ENCODE data around the gene ABHD12. TPM values are rescaled to one million over a fixed set of nuclear protein-coding genes. Genes with fewer than 3 reads are reported as not detected.

The ABHD12 gene
- total and polyA plus RNA-seq, 2 donors (not counting 1 experiment from before 2014, with no cell fraction given): 9.6 to 28.3 TPM

GRCh38 chr20:25394996-25395395, 4.4 kb upstream of the ABHD12 start:
- H3K4me3 ChIP-seq (ENCODE audit: control extremely low read depth in 1 of 5, extremely low read depth in 1 of 5, insufficient read depth in 1 of 5, low read depth in 2 of 5, low read length in 4 of 5): no peak overlapping the region
- CTCF ChIA-PET: interaction anchor here (0.6 to 1.8 kb wide), 6 partner anchors 12 to 330 kb away, joined by 3 to 7 read pairs (median 4); partner anchors contain the start of gene GINS1
- H3K79me2 ChIP-seq (ENCODE audit: control insufficient read depth, insufficient read depth, low read length): peaks cover 3% of the 10 kb centered on the region
- POLR2A ChIA-PET: no interaction called here
- H3K27me3 Mint-ChIP-seq: peaks cover 8% of the 10 kb centered on the region
- no peaks in the 10 kb centered on the region for H3K36me3 ChIP-seq (replicated peaks in 1 of 2; ENCODE audit: control extremely low read depth in 1 of 2, control insufficient read depth in 1 of 2, extremely low read depth in 1 of 2, insufficient read depth in 2 of 2, low read length in 1 of 2)
- H3K9ac ChIP-seq (ENCODE audit: low read length): no peak overlapping the region
- H3K27ac Mint-ChIP-seq: no peak overlapping the region
- no peak overlapping the region for H3K4me3 Mint-ChIP-seq
- H3K27ac ChIP-seq (ENCODE audit: low read length in 2 of 2): no peak overlapping the region
- no peaks in the 10 kb centered on the region for H3K9me3 ChIP-seq (ENCODE audit: control extremely low read depth in 1 of 3, control insufficient read depth in 2 of 3, insufficient read depth in 1 of 3, low read length in 2 of 3)
- intact Hi-C loops (cut with micrococcal nuclease): loop anchor here (5.0 kb wide), 1 partner anchor 1973 kb away; the partner anchor contains the start of gene NAPB
- H3K27me3 ChIP-seq (replicated peaks in 1 of 4; ENCODE audit: control extremely low read depth in 1 of 4, control insufficient read depth in 3 of 4, insufficient read depth in 4 of 4, low read length in 3 of 4): no peaks in the 10 kb centered on the region
- H3K9me3 Mint-ChIP-seq (ENCODE audit: insufficient read depth): no peaks in the 10 kb centered on the region
- no peak overlapping the region for H2AFZ ChIP-seq (ENCODE audit: insufficient read depth, low read depth, low read length, poor library complexity, severe bottlenecking)
- H3K4me1 Mint-ChIP-seq: peaks cover 11% of the 10 kb centered on the region
- no peak overlapping the region for H3K4me2 ChIP-seq (replicated peaks; ENCODE audit: low read depth, low read length, poor library complexity, severe bottlenecking)
- DNase-seq: no peak
- ATAC-seq (ENCODE audit: low read depth): no peak
- TF ChIP-seq, protein P1, sequence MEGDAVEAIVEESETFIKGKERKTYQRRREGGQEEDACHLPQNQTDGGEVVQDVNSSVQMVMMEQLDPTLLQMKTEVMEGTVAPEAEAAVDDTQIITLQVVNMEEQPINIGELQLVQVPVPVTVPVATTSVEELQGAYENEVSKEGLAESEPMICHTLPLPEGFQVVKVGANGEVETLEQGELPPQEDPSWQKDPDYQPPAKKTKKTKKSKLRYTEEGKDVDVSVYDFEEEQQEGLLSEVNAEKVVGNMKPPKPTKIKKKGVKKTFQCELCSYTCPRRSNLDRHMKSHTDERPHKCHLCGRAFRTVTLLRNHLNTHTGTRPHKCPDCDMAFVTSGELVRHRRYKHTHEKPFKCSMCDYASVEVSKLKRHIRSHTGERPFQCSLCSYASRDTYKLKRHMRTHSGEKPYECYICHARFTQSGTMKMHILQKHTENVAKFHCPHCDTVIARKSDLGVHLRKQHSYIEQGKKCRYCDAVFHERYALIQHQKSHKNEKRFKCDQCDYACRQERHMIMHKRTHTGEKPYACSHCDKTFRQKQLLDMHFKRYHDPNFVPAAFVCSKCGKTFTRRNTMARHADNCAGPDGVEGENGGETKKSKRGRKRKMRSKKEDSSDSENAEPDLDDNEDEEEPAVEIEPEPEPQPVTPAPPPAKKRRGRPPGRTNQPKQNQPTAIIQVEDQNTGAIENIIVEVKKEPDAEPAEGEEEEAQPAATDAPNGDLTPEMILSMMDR (IDR thresholded peaks at IDR 0.05): no peak
- TF ChIP-seq EZH2 (IDR thresholded peaks at IDR 0.05; ENCODE audit: borderline replicate concordance, insufficient read depth, low read depth, low read length, poor library complexity, severe bottlenecking): no peak
- H4K20me1 ChIP-seq (ENCODE audit: control insufficient read depth, insufficient read depth, low read length, poor library complexity, severe bottlenecking): no peaks in the 10 kb centered on the region
- WGBS (ENCODE audit: insufficient coverage): 76% methylated on average over 2 of the region's 6 CpGs
- H3K4me1 ChIP-seq (ENCODE audit: control insufficient read depth in 2 of 2, insufficient read depth in 2 of 2, low read length in 2 of 2): no peaks in the 10 kb centered on the region

DNA sequence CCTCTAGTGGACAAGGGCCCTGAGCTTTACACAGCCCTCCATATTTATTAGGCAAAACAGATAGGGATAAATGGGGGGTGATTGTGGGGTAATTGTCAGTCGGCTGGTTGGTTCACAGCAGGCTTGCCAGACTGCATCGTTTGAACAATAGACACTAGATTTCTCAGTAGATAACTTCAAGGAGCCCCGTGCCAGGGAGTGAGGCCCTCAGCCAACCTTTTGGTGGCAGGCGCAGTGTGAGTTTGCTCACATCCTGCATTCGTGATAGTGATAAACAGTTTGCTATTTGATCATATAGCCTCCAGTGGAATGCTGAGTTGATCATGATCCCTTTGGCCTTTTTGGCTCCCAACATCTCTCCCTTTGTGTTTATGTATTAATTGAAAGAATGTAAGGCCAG, 3.6 kb upstream of the ABHD12 start:
- H3K9me3 Mint-ChIP-seq (ENCODE audit: insufficient read depth): no peaks in the 10 kb centered on the region
- no peak overlapping the region for H3K27ac Mint-ChIP-seq
- peaks cover 4% of the 10 kb centered on the region for H3K27me3 Mint-ChIP-seq
- POLR2A ChIA-PET: no interaction called here
- Histone ChIP-seq H2AFZ (ENCODE audit: insufficient read depth, low read depth, low read length, poor library complexity, severe bottlenecking) (no peak overlapping the region), H3K4me1 (ENCODE audit: control insufficient read depth in 2 of 2, insufficient read depth in 2 of 2, low read length in 2 of 2) (peaks cover 4 to 5% of the 10 kb centered on the region in 2 donors), H3K4me2 (replicated peaks; ENCODE audit: low read depth, low read length, poor library complexity, severe bottlenecking) (no peak overlapping the region), H3K79me2 (ENCODE audit: control insufficient read depth, insufficient read depth, low read length) (peaks cover 10% of the 10 kb centered on the region), H3K9ac (ENCODE audit: low read length) (no peak overlapping the region), H3K9me3 (ENCODE audit: control extremely low read depth in 1 of 3, control insufficient read depth in 2 of 3, insufficient read depth in 1 of 3, low read length in 2 of 3) (no peaks in the 10 kb centered on the region), H3K4me3 (ENCODE audit: control extremely low read depth in 1 of 5, extremely low read depth in 1 of 5, insufficient read depth in 1 of 5, low read depth in 2 of 5, low read length in 4 of 5) (no peak overlapping the region), H3K27me3 (replicated peaks in 1 of 4; ENCODE audit: control extremely low read depth in 1 of 4, control insufficient read depth in 3 of 4, insufficient read depth in 4 of 4, low read length in 3 of 4) (no peaks in the 10 kb centered on the region), H3K27ac (ENCODE audit: low read length in 2 of 2) (no peak overlapping the region), H3K36me3 (replicated peaks in 1 of 2; ENCODE audit: control extremely low read depth in 1 of 2, control insufficient read depth in 1 of 2, extremely low read depth in 1 of 2, insufficient read depth in 2 of 2, low read length in 1 of 2) (no peaks in the 10 kb centered on the region), H4K20me1 (ENCODE audit: control insufficient read depth, insufficient read depth, low read length, poor library complexity, severe bottlenecking) (no peaks in the 10 kb centered on the region)
- CTCF ChIA-PET: interaction anchor here (0.7 kb wide), 1 partner anchor 13 kb away, joined by 3 read pairs; the partner anchor contains the start of gene GINS1
- TF ChIP-seq, protein P1 (IDR thresholded peaks at IDR 0.05): no peak
- no peak for TF ChIP-seq EZH2 (IDR thresholded peaks at IDR 0.05; ENCODE audit: borderline replicate concordance, insufficient read depth, low read depth, low read length, poor library complexity, severe bottlenecking)
- 54% methylated on average over 2 of the region's 5 CpGs for WGBS (ENCODE audit: insufficient coverage)
- ATAC-seq (ENCODE audit: low read depth): no peak
- no peak overlapping the region for H3K4me3 Mint-ChIP-seq
- DNase-seq: no peak
- intact Hi-C loops (cut with micrococcal nuclease): loop anchor here (5.0 kb wide), 1 partner anchor 1972 kb away; the partner anchor contains the start of gene NAPB
- H3K4me1 Mint-ChIP-seq: peaks cover 15% of the 10 kb centered on the region
